CD4-positive, alpha-beta memory T cell (primary cell): ENCODE results near the gene GZMA. TPM values are rescaled to one million over a fixed set of nuclear protein-coding genes. Genes with fewer than 3 reads are reported as not detected.
"Not testable (repeated sequence)": the region's sequence is repeated elsewhere in the genome, so short reads cannot be mapped to it uniquely, and the experiment has no call there.

Source experiments
- CTCF ChIA-PET: fragments of 350-600 bp; sonication (Branson Sonifier 250); formaldehyde crosslinking; loops from one replicate; lab custom pipeline; 2021; ENCODE audit warnings: inconsistent platforms; ENCODE audit not compliant: partially characterized antibody; lab: Charles Lee
- POLR2A ChIA-PET: fragments of 350-600 bp; sonication (Branson Sonifier 250); formaldehyde crosslinking; loops from one replicate; lab custom pipeline; 2021; ENCODE audit not compliant: partially characterized antibody; lab: Charles Lee
- DNase-seq, 5 donors: peaks; one replicate each; pipeline versions ENCODE4 v3.0.0 to v3.0.0-alpha.2; 2020 to 2022; ENCODE audit warnings: mixed read lengths in 1 of 5
- H3K27ac ChIP-seq: one replicate; pipeline ENCODE4 v1.7.0; 2013; ENCODE audit warnings: low read depth, low read length
- H3K27me3 ChIP-seq: 2 replicates; pipeline ENCODE4 v1.7.0; 2013; ENCODE audit warnings: mild to moderate bottlenecking, low read length, moderate library complexity; ENCODE audit not compliant: insufficient read depth
- H3K36me3 ChIP-seq: 2 replicates; pipeline ENCODE4 v1.7.0; 2013; ENCODE audit warnings: mild to moderate bottlenecking, low read length, moderate library complexity; ENCODE audit not compliant: insufficient read depth
- H3K4me1 ChIP-seq: 2 replicates; pipeline ENCODE4 v1.7.0; 2013; ENCODE audit warnings: mild to moderate bottlenecking, low read length, moderate library complexity; ENCODE audit not compliant: insufficient read depth
- H3K4me3 ChIP-seq, 2 donors: one replicate each; pipeline ENCODE4 v1.7.0; 2013; ENCODE audit warnings: low read length in 2 of 2, mild to moderate bottlenecking in 1 of 2
- H3K9me3 ChIP-seq, 2 donors: one replicate each; pipeline ENCODE4 v1.7.0; 2013; ENCODE audit warnings: low read length in 2 of 2, control low read depth in 1 of 2; ENCODE audit not compliant: control insufficient read depth in 1 of 2
- H3K27ac Mint-ChIP-seq, 7 donors: one replicate each; pipeline ENCODE4 v1.8.0; 2020 to 2021; ENCODE audit warnings: mixed read lengths in 7 of 7, mild to moderate bottlenecking in 6 of 7, inconsistent platforms in 3 of 7, moderate library complexity in 3 of 7
- H3K27me3 Mint-ChIP-seq, 2 donors: one replicate each; pipeline ENCODE4 v1.8.0; 2020 to 2021; ENCODE audit warnings: mixed read lengths in 2 of 2
- H3K36me3 Mint-ChIP-seq, 2 donors: one replicate each; pipeline ENCODE4 v1.8.0; 2020 to 2021; ENCODE audit warnings: mixed read lengths in 2 of 2, inconsistent platforms in 1 of 2, mild to moderate bottlenecking in 1 of 2
- H3K4me1 Mint-ChIP-seq, 4 donors: one replicate each; pipeline ENCODE4 v1.8.0; 2020 to 2021; ENCODE audit warnings: mixed read lengths in 4 of 4, mild to moderate bottlenecking in 1 of 4
- H3K4me3 Mint-ChIP-seq, 8 donors: one replicate each; pipeline ENCODE4 v1.8.0; 2020 to 2021; ENCODE audit warnings: mixed read lengths in 8 of 8, mild to moderate bottlenecking in 7 of 8, moderate library complexity in 6 of 8, inconsistent platforms in 3 of 8
- H3K9me3 Mint-ChIP-seq, 8 donors: one replicate each; pipeline ENCODE4 v1.8.0; 2020 to 2021; ENCODE audit warnings: mixed read lengths in 8 of 8, mild to moderate bottlenecking in 5 of 8, inconsistent platforms in 3 of 8, moderate library complexity in 1 of 8
- intact Hi-C: fragments of 100-400 bp; cut with micrococcal nuclease; formaldehyde crosslinking; loops from one replicate; pipeline ENCODE4 v1.15.1; 2023
- polyA plus RNA-seq, 2 donors: library from polyadenylated mRNA; unstranded; fragments of 300-500 nt; fragmentation: Illumina TruSeq; gene quantifications; one replicate each; pipeline ENCODE4 v1.2.3, GENCODE V29; 2021
- total RNA-seq, 2 experiments: library from RNA; stranded (reverse); gene quantifications; one replicate each; pipeline ENCODE4 v1.2.3, GENCODE V29; 2021

The GZMA gene
- total and polyA plus RNA-seq, 4 experiments from 2014 or later, result 25.0 to 230 (median 114) TPM

- Histone ChIP-seq H3K4me1 (peaks cover 54% of the 10 kb centered on the region), H3K27ac (peak overlapping the region; percentile 10), H3K27me3 (no peaks in the 10 kb centered on the region), H3K36me3 (peaks cover 5% of the 10 kb centered on the region), H3K4me3 (peak overlapping the region in 1 of 2 donors; percentile 36), H3K9me3 (no peaks in the 10 kb centered on the region)
- ChIA-PET CTCF (interaction anchor here (1.1 to 9.9 kb wide), 16 partner anchors 9 to 191 kb away, joined by 3 to 92 read pairs (median 7); partner anchors contain the start of gene GPX8), POLR2A (interaction anchor here (0.6 to 5.3 kb wide), 9 partner anchors 9 to 161 kb away, joined by 3 to 39 read pairs (median 6); partner anchors contain the start of gene GZMK)
- Mint-ChIP-seq H3K9me3 (peaks cover 0 to 3% (median 0%) of the 10 kb centered on the region in 8 donors), H3K4me1 (peaks cover 41 to 82% (median 56%) of the 10 kb centered on the region in 4 donors), H3K27ac (peak overlapping the region in 2 of 7 donors; percentile 52 to 62), H3K4me3 (peak overlapping the region; percentile 83 to 96 (median 88)), H3K36me3 (peaks cover 30 to 38% of the 10 kb centered on the region in 2 donors), H3K27me3 (no peaks in the 10 kb centered on the region)
- no peak for DNase-seq
- intact Hi-C loops, result loop anchor here (1.0 to 5.0 kb wide), 3 partner anchors 41 to 161 kb away; partner anchors contain the start of gene GZMK
These were observed 2.7 kb downstream of the GZMA start for GRCh38 chr5:55104946-55105701.

GRCh38 chr5:55105976-55106375 is 3.5 kb downstream of the GZMA start:
- POLR2A ChIA-PET, result interaction anchor here (1.2 to 5.3 kb wide), 3 partner anchors 10 to 45 kb away, joined by 3 to 39 read pairs (median 27); no protein-coding TSS in a partner anchor
- H3K27ac ChIP-seq, H3K9me3 ChIP-seq, H3K9me3 Mint-ChIP-seq, H3K27ac Mint-ChIP-seq, H3K4me3 ChIP-seq, H3K27me3 ChIP-seq, intact Hi-C loops, H3K27me3 Mint-ChIP-seq, DNase-seq, H3K36me3 ChIP-seq: not testable (repeated sequence)
- Mint-ChIP-seq H3K36me3 (peaks cover 36 to 44% of the 10 kb centered on the region in 2 donors), H3K4me1 (peaks cover 34 to 73% (median 47%) of the 10 kb centered on the region in 4 donors), H3K4me3 (peak overlapping the region in 1 of 8 donors; percentile 63)
- peaks cover 49% of the 10 kb centered on the region for H3K4me1 ChIP-seq
- CTCF ChIA-PET, result interaction anchor here (1.6 to 9.9 kb wide), 5 partner anchors 14 to 163 kb away, joined by 4 to 92 read pairs (median 7); partner anchors contain the start of gene GPX8

- DNase-seq, result no peak
- Mint-ChIP-seq H3K36me3 (peaks cover 36 to 43% of the 10 kb centered on the region in 2 donors), H3K27ac (peak overlapping the region in 1 of 7 donors; percentile 27), H3K4me1 (peaks cover 32 to 56% (median 39%) of the 10 kb centered on the region in 4 donors), H3K4me3 (peak overlapping the region in 1 of 8 donors; percentile 23), H3K9me3 (no peaks in the 10 kb centered on the region), H3K27me3 (no peaks in the 10 kb centered on the region)
- intact Hi-C loops, result no loop called here
- H3K27me3 ChIP-seq, result no peaks in the 10 kb centered on the region
- CTCF ChIA-PET, result interaction anchor here (0.7 to 9.9 kb wide), 4 partner anchors 12 to 165 kb away, joined by 3 to 92 read pairs (median 7); no protein-coding TSS in a partner anchor
- H3K9me3 ChIP-seq, result no peaks in the 10 kb centered on the region
- peaks cover 5% of the 10 kb centered on the region for H3K36me3 ChIP-seq
- H3K4me3 ChIP-seq, result no peak overlapping the region
- H3K27ac ChIP-seq, result no peak overlapping the region
- peaks cover 32% of the 10 kb centered on the region for H3K4me1 ChIP-seq
- POLR2A ChIA-PET, result interaction anchor here (1.5 kb wide), 1 partner anchor 72 kb away, joined by 4 read pairs; no protein-coding TSS in a partner anchor
These were observed 6.2 kb downstream of the GZMA start for GRCh38 chr5:55108661-55109060.

GRCh38 chr5:55110217-55110616 is 7.8 kb downstream of the GZMA start:
- H3K27me3 ChIP-seq, result no peaks in the 10 kb centered on the region
- no peak overlapping the region for H3K27ac ChIP-seq
- peaks cover 5% of the 10 kb centered on the region for H3K36me3 ChIP-seq
- no peak for DNase-seq
- ChIA-PET POLR2A (no interaction called here), CTCF (no interaction called here)
- no peak overlapping the region for H3K4me3 Mint-ChIP-seq
- H3K27ac Mint-ChIP-seq, result peak overlapping the region in 1 of 7 donors; percentile 2
- peaks cover 36 to 42% of the 10 kb centered on the region in 2 donors for H3K36me3 Mint-ChIP-seq
- H3K9me3 ChIP-seq, result no peaks in the 10 kb centered on the region
- H3K27me3 Mint-ChIP-seq, result no peaks in the 10 kb centered on the region
- intact Hi-C loops, result no loop called here
- H3K4me1 ChIP-seq, result peaks cover 19% of the 10 kb centered on the region
- no peaks in the 10 kb centered on the region for H3K9me3 Mint-ChIP-seq
- no peak overlapping the region for H3K4me3 ChIP-seq
- H3K4me1 Mint-ChIP-seq, result peaks cover 20 to 45% (median 27%) of the 10 kb centered on the region in 4 donors

- Histone ChIP-seq H3K4me1 (peaks cover 11% of the 10 kb centered on the region), H3K9me3 (no peaks in the 10 kb centered on the region), H3K36me3 (peaks cover 1% of the 10 kb centered on the region), H3K27ac (no peak overlapping the region), H3K4me3 (no peak overlapping the region), H3K27me3 (no peaks in the 10 kb centered on the region)
- peaks cover 14 to 20% (median 18%) of the 10 kb centered on the region in 4 donors for H3K4me1 Mint-ChIP-seq
- H3K27me3 Mint-ChIP-seq, result no peaks in the 10 kb centered on the region
- ChIA-PET CTCF (interaction anchor here (1.8 kb wide), 1 partner anchor 9 kb away, joined by 3 read pairs; no protein-coding TSS in a partner anchor), POLR2A (interaction anchor here (2.0 kb wide), 1 partner anchor 88 kb away, joined by 4 read pairs; no protein-coding TSS in a partner anchor)
- intact Hi-C loops, result no loop called here
- H3K4me3 Mint-ChIP-seq, result no peak overlapping the region
- H3K9me3 Mint-ChIP-seq, result no peaks in the 10 kb centered on the region
- H3K27ac Mint-ChIP-seq, result peak overlapping the region in 5 of 7 donors; percentile 5 to 57 (median 28)
- no peak for DNase-seq
- peaks cover 19 to 23% of the 10 kb centered on the region in 2 donors for H3K36me3 Mint-ChIP-seq
These were observed 10.9 kb downstream of the GZMA start for GRCh38 chr5:55113327-55113726.

GRCh38 chr5:55114061-55114460 is 11.6 kb downstream of the GZMA start:
- Histone ChIP-seq H3K36me3 (no peaks in the 10 kb centered on the region), H3K9me3 (no peaks in the 10 kb centered on the region), H3K4me3 (no peak overlapping the region), H3K27ac (no peak overlapping the region), H3K4me1 (peaks cover 11% of the 10 kb centered on the region), H3K27me3 (no peaks in the 10 kb centered on the region)
- Mint-ChIP-seq H3K27me3 (no peaks in the 10 kb centered on the region), H3K4me1 (peaks cover 11 to 15% (median 13%) of the 10 kb centered on the region in 4 donors), H3K36me3 (peaks cover 14 to 16% of the 10 kb centered on the region in 2 donors), H3K27ac (no peak overlapping the region), H3K9me3 (no peaks in the 10 kb centered on the region), H3K4me3 (no peak overlapping the region)
- no peak for DNase-seq
- POLR2A ChIA-PET, result interaction anchor here (2.0 kb wide), 1 partner anchor 89 kb away, joined by 4 read pairs; no protein-coding TSS in a partner anchor
- intact Hi-C loops, result no loop called here
- CTCF ChIA-PET, result interaction anchor here (1.8 kb wide), 1 partner anchor 10 kb away, joined by 3 read pairs; no protein-coding TSS in a partner anchor

- Mint-ChIP-seq H3K27ac (no peak overlapping the region), H3K4me3 (no peak overlapping the region), H3K27me3 (peaks cover 0 to 2% of the 10 kb centered on the region in 2 donors), H3K36me3 (no peaks in the 10 kb centered on the region), H3K9me3 (peaks cover 0 to 3% (median 0%) of the 10 kb centered on the region in 8 donors), H3K4me1 (peaks cover 0 to 1% (median 0%) of the 10 kb centered on the region in 4 donors)
- H3K4me3 ChIP-seq, result no peak overlapping the region
- no peak for DNase-seq
- intact Hi-C loops, result no loop called here
- no peaks in the 10 kb centered on the region for H3K27me3 ChIP-seq
- H3K4me1 ChIP-seq, result no peaks in the 10 kb centered on the region
- H3K36me3 ChIP-seq, result no peaks in the 10 kb centered on the region
- POLR2A ChIA-PET, result interaction anchor here (1.2 kb wide), 1 partner anchor 9 kb away, joined by 3 read pairs; no protein-coding TSS in a partner anchor
- no peaks in the 10 kb centered on the region for H3K9me3 ChIP-seq
- CTCF ChIA-PET, result no interaction called here
- no peak overlapping the region for H3K27ac ChIP-seq
These were observed 20.9 kb downstream of the GZMA start for GRCh38 chr5:55123365-55123764.
